Activated CD8-positive, alpha-beta memory T cell treated with anti-CD3 and anti-CD28 coated beads, Interleukin-2, amount 50 U/mL, for 1 hour (primary cell): ENCODE measurements around the gene FMN2.
"Not testable (repeated sequence)": the region's sequence is repeated elsewhere in the genome, so short reads cannot be mapped to it uniquely, and the experiment has no call there.

ENCODE experiments used
- DNase-seq: peaks from one replicate; pipeline ENCODE4 v3.0.0-alpha.2; 2020; ENCODE audit errors: extremely low read depth

FMN2 gene

DNA sequence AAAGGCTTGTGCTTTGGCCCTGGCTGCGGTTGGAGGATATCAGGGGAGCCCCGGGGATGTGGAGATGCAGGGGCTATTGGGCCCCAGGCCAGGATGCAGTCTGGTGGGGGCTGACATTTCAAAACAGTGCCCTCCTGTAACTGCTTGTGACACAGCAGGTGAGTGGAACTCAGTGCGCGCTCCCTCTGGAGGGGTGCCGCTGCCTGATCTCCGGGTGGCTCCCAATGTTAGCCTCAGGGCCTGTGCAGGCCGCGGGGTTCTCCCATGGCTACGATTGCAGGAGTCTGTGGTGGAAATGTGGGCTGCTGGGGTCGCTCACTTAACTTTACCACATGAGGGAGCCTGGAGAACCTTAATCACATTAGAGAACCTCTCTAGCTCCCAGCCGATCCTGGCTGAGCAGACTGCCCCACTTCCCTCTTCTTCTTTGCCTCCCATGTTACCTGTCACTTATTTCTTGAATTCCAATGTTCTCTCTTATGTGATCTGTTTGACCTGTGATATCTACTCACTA lies 163.2 kb downstream of the FMN2 start:
- no peak for DNase-seq

DNA sequence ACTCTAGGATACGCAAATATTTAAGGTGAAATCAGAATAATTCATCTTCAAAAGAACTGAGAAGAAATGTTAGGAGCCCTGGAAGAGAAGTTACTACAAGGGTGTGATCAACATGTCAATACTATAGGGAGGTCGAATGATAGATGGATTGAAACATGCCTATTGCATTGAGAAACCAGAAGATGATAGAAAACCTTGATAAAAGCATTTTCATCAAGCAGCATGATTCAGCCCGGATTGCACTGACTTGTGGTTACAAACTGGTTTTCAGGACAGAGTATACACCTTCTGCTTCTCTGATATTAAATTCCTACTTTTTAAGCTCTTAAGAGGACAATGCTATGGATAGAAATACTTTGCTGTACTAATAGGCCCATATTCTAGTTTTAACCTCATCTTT lies 164.2 kb downstream of the FMN2 start:
- no peak for DNase-seq

DNA sequence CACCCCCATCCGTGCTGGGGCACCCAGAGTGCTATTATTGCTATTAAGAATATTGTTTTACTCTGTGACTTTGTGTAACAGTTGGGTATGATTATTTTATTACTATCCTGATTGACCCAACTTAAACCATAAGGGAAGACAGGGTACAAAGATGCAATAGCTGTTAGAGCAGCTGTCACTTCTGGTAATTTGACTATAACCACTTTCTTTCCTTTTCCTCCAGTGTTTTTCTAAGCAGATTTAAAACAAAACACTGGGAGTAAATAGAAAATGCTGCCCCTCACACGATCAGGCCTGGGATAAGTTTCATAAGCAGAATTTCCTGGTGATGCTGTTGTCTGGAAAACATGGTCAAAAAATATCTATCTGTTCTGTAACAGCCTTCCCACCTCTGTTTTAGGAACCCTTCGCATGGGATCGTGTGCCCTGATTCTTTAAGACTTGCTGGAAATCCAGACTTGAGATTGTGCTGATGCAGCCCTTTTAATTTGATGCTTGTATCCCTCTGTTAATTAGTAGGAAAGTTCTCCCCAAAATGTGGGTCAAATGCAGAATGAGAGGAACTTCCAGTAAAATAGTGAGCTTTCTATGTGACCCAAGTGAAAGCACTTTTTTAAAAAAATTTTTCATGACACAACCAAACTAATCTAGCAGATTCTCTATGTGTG lies 165.3 kb downstream of the FMN2 start:
- no peak for DNase-seq

DNA sequence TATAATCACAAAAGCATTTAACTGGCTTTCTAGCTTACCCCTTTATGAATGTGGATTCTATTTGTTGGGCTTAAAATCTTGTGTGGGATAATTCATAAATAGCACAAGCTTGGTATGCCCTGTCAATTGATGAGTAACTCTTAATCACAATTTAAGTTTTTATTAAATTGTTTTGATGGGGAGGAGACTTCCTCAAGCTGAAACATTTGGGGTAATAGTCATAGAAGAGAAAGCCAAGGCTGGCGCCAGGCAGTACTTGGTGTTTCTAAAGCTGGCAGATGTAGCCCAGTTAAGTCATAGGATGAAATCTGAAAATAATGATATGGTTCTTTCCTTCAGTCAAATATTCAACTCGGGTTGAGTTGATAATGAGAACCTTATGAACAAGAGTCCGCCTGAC lies 167.2 kb downstream of the FMN2 start:
- no peak for DNase-seq

DNA sequence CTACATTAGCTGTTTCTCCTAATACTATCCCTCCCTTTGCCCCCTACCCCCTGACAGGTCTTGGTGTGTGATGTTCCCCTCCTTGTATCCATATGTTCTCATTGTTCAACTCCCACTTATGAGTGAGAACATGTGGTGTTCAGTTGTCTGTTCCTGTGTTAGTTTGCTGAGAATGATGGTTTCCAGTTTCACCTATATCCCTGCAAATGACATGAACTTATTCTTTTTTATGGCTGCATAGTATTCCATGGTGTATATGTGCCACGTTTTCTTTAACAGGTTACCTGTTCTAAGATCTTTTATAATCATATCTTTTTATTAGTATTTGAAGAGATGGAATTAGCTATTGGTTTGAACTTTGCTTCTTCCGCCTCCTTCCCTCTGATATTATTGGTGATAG lies 172.8 kb downstream of the FMN2 start:
- DNase-seq: not testable (repeated sequence)

DNA sequence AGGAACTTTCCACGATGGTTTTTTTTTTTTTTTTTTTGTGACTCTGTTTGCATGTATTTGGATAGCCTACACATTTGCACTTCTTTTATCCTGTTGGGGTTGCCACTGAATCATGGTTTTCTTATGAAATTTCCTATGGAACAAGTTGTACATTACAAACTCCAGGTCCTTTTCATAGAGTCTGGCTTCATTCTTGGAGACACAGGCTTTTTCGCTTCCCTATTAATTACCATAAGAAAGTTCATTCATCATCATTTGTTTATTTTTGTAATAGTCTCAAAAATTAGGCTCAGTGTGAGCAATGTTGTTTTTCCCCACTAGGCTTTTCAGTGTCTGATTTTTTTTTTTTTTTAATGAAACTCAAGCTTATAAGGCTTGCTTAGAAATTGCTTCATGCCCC lies 179.4 kb downstream of the FMN2 start:
- DNase-seq: no peak

DNA sequence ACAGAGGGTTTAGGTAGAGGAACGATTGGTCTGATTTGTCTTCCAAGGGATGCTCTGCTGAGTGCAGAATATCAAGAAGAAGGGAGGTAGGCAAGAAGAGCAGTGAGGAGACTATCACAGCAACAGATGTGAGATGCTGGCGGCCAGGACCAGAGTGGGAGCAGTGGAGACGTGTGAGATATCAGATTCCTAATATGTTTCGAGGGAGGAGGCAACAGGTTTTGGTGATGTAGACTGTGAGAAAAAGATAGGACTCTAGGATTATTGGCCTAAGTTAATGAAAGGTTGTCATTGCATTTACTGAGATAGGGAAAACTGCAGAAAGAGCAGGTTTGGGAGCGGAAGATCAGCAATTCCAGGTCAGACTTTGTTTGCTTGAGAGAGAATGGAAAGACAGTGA lies 182.9 kb downstream of the FMN2 start:
- DNase-seq: no peak

DNA sequence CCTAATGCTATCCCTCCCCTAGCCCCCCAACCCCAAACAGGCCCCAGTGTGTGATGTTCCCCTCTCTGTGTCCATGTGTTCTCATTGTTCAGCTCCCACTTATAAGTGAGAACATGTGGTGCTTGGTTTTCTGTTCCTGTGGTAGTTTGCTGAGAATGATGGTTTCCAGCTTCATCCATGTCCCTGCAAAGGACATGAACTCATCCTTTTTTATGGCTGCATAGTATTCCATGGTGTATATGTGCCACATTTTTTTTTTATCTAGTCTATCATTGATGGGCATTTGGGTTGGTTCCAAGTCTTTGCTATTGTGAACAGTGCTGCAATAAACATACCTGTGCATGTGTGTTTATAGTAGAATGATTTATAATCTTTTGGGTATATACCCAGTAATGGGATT lies 183.5 kb downstream of the FMN2 start:
- DNase-seq: not testable (repeated sequence)

DNA sequence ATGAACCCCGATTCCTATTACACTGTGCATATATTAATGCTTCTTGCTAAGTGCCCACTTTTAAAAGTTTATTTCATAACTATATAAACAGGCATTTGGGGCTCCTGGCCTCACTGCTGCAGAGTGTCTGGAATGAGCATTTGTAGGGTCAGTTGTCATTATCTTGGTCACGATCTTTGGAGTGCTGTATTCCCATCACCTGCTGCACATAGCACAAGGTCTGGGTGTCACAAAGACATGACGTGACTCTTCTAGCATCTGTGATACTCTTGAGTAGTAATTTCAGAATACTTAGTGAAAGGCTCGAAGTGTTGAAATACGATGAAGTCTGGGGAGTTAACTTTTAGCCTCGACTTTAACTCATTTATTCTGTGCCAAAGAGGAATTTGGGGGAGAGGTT lies 186.4 kb downstream of the FMN2 start:
- DNase-seq: no peak

DNA sequence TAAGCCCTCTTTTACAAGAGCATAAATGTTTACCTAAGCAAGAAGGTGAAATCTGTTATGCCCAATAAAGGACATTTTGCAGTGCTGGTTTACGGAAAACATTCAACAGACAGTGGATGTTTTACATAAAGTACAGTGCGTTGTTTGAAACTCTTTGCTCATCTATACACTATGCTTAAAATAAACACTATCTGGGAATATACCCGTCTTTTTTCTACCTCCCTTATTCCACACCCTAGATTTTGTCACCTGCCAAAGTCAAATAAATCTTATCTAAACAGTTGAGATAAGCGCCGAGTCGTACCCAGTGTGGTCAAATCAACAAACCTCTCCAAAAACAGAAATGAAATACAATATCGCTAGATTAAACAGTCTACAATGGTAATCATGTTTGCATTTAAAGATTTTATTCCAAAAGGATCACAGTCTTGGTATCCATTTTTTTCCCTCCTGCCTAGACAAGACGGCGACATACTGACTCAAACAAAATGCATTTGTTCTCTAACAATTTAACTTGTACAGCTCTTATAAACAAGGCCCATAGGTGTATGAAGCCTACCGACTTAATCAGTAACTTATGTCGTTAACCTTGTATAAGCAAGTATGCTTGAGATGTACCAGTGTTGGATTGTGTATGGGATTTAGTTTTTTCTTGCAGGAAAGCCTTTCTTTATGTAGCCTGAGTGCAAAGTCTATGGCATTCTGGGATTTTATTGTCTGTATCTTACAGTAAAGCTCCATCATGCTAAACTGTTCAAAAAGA lies 189.1 kb downstream of the FMN2 start:
- DNase-seq: no peak

DNA sequence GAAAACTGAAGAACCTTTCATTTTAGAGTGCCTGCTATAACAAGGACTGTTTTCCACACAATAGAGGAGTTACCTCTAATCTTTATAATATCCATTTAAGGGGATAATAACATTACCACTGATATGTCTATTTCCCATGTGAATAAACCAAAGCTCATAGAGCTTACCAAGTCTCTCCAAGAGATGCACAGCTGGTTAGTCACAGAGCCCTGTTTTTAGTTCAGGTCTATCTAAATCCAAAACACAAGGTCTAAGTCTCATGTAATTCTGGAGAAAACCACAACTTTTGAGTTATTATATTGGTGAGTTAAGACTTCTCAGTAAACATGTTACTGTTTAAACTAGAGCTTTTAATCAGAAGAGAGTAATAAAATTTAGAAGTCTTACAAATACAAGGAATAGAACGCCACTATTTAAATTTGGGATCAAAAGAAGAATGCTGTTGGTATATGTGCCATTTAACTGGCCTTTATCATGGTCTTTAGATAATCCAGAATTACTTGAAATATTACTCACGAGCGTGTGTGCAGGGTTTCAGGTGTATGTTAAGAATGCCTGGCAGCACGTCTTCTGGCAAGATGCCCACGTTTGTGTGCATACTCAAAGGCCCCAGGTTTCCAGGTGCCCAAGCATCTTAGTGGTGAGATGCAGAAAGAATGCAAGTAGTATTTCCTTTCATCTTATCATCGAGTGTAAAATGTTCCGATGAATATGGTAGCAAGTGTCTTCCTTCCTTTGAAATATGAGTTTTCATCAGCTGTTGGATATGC lies 190.6 kb downstream of the FMN2 start:
- DNase-seq: no peak

DNA sequence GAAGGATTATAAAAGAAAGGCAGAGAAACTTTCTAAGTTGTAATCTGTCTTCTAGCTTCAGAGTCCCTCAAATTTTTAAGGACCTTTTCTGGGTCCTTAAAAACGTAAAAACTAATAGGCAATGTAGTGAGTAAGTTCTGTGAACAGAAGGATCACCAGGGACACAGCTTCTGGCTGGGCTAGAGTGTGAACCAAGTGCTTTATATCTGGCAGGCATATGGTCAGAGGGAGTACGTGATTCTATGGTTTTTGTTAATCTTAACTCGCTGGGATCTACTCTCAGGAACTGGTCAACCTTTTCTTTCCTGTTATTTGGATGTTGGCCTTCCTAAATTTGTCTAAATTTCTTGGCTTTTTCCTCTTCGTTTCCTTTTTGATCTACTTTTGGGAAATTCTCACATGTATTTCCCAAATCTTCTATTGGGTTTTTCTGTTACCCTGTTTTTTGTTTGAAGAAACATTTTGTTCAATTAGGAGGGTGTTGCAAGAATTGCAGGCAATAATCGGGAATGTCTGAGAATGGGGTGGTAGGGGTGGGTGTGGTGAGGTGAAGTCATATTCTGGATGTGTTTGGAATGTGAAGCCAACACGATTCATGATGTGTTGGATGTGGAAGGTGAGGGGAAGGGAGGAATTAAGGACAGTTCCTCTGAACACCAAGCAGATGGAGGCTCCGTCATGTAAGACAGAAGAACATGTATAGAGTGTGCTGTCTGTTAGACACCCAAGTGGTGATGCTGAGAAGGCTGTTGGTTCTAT lies 193.2 kb downstream of the FMN2 start:
- no peak for DNase-seq

DNA sequence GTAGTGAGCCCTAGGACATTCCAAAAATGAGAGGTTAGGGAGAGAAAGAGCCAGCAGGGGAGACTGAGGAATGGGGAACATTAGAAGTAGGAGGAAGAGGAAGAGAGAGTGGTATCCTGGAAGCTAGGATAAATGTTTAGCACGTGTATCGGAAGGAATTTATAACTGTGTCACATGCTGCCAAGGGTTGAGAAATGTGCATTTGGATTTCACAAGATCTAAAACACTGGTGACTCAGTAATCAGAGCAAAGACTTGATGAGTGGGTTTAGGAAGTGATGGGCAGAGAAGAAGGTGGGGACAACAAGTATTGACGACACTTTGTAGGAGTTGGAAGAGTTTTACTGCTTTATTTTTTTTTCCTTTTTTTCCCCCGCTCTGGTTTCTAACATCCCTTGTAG lies 193.9 kb downstream of the FMN2 start:
- DNase-seq: no peak

DNA sequence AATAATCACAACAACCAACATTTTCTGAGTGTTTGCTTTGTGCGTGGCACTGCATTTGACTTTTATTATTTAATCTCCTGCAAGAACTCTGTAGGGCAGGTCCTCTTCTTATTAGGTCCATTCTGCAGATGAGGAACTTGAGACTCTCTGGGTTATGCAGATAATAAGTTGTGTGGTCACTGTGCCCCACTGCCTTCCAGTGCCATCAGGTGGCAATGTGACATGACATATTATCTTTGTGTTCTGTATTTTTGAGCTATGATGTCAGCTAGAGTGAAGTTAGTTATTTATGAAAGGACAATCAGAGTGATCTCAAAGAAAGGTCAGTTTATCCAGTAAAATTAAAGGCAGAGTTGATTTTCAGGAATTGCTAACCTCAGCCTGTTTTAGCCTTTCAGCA lies 196.0 kb downstream of the FMN2 start:
- DNase-seq: no peak

DNA sequence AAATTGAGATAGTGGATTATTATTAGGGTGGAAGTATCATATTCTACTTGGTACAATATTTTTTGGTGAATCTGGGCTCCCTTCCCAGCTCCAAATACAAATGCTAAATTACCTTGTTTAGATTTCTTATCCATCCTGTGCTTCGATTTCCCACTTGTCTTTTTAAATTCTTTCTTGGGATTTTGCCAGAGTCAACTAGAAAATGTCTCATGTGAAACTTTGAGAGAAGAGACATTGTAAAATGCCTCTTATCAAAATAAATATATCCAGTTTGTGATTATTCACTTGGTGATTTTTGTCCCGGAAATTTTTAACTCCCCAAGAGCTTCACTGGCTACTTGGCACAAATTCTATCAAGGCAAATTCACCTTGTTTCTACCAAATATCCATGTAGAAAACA lies 202.0 kb downstream of the FMN2 start:
- no peak for DNase-seq

DNA sequence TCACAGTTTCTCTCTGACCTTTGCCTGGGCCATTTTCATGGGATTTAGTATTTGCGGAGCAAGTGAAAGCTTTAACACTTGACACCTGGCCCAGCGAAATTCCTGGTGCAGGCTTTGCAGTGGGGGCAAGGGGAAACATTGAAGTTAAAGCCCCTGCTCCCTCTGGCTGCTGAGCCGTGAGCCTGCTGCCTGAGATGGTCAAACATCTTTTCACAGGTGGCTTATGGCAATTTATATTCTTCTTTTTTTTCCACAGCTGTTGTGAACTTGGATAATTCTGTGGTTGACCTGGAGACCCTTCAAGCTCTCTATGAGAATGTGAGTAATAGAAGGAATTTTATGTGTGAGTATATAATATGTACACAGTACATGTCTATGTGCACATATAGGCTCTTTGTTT lies 202.9 kb downstream of the FMN2 start:
- no peak for DNase-seq

DNA sequence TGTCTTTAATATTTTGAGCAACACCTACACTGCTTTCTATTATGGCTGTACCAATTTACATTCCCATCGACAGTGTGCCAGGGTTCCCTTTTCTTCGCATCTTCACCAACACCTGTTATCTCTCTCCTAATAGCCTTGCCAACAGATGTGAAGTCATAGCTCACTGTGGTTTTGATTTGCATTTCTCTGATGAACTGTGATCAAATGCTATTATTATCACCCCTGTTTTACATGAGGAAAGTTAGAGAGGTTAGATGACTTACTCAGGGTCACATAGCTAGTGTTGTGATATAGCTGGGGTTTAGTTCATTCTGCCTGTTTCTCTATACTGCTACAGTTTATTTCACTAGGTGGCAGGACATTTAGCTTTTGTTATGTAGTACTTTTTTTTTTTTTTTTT lies 204.1 kb downstream of the FMN2 start:
- no peak for DNase-seq

DNA sequence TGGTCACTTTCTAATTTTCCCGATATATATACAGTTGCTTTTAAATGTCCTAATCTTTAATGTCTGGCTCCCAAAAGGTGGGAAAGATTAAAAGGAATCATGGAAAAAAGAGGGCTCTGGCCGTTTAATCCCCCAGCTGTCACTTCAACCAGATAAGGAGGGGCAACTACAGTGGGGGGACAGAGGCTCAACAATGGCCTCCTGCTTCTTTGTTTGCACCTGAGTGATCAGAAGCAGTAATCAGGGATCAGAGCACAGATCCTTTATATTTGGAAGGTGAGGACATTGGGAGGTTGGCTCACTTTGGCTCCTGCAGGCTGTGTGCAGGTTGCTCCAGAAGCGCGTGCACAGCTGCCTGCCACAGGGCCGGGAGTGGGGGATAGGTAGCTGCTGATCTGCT lies 212.8 kb downstream of the FMN2 start:
- DNase-seq: no peak

DNA sequence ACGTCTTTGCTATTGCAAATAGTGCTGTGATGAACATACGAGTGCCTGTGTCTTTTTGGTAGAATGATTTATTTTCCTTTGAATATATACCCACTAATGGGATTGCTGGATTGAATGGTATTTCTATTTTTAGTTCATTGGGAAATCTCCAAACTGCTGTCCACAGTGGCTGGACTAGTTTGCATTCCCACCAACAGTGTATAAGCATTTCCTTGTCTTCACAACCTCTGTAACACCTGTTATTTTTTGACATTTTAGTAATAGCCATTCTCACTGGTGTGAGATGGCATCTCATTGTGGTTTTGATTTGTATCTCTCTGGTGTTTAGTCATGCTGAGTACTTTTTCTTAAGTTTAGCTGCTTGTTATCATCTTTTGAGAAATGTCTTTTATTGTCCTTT lies 215.0 kb downstream of the FMN2 start:
- DNase-seq: no peak

DNA sequence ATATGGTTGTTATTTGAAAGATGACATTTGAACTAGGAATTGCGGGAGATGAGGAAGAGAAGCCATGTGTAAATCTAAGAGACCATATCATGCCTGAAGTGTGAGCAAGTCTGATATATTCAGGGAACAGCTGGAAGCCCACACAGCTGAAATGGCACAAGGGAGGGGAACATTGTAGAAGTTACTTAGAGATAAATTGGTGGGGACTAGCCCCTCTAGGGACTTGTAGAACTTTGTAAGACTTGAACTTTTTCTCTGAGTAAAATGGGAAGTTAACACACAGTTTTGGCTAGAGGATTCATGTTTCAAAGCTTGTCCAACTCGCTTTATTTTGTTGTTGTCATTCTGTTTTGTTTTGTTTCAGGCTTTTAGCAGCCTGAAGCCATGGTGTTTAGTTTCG lies 216.4 kb downstream of the FMN2 start:
- DNase-seq: no peak

DNA sequence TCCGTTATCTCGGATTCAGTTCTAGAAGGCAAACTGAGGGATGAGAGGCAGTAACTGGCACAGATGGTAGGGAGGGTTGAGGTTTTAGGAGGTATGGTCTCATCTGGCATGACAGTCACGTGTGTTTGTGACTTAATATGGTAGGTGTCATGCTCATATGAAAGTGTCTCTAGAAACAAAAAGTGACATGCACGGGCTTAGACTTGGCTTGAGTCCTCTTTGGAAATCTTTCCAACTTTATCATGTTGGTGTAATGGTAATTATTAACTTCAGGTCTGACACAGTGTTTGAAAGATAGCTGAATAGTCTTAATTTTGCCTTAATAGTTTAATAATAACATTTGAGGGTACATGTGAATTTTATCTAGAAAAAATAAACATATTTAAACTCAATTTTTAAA lies 218.1 kb downstream of the FMN2 start:
- no peak for DNase-seq
